ENCODE results near the gene ARL5A.

DNA sequence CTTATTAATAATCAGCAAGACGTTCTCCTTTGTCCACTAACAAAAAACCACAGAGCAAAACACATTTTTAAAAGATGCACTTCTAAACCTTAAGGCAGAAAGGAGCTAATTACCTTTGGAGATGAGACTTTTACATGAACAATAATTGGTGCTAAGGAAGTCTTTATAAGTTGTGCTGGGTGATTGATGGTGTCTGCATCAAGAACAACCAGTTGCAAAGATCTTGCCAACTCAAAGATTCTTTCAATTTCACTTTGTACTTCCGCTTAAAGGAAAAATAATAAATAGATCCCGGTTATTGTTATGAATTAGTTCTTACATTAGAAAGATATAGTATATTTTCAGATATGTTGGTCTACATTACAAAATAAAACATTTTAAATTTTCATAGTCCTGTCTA, 26.9 kb upstream of the ARL5A start:
- TF ChIP-seq EZH2phosphoT487 (IDR thresholded peaks at IDR 0.05; ENCODE audit: insufficient read depth, low read depth) (no peak), EZH2 (IDR thresholded peaks at IDR 0.05; ENCODE audit: insufficient read depth, poor library complexity, severe bottlenecking) (no peak)
